Hepatocyte (in vitro differentiated cells): ENCODE measurements around the gene DACT2. TPM values are rescaled to one million over a fixed set of nuclear protein-coding genes. Genes with fewer than 3 reads are reported as not detected.

Source experiments
- DNase-seq: peaks from one replicate; pipeline ENCODE4 v3.0.0-alpha.2; 2016; ENCODE audit warnings: low spot score
- H2AFZ ChIP-seq: fragments of 200-600 bp; sonication (generic); 2 replicates; pipeline ENCODE4 v1.6.0; 2016; ENCODE audit warnings: antibody characterized with exemption, mild to moderate bottlenecking
- H3K27ac ChIP-seq: fragments of 200-600 bp; sonication (generic); 2 replicates; pipeline ENCODE4 v1.5.1; 2016; ENCODE audit warnings: mild to moderate bottlenecking
- H3K27me3 ChIP-seq: fragments of 200-600 bp; sonication (generic); 2 replicates; pipeline ENCODE4 v1.6.1; 2016
- H3K36me3 ChIP-seq: fragments of 200-600 bp; sonication (generic); replicated peaks from 2 replicates; pipeline ENCODE4 v1.5.1; 2016; ENCODE audit warnings: low read depth; ENCODE audit not compliant: insufficient read depth
- H3K4me1 ChIP-seq: fragments of 200-600 bp; sonication (generic); 2 replicates; pipeline ENCODE4 v1.5.1; 2016; ENCODE audit warnings: mild to moderate bottlenecking, moderate library complexity; ENCODE audit not compliant: insufficient read depth
- H3K4me2 ChIP-seq: fragments of 200-600 bp; sonication (generic); 2 replicates; pipeline ENCODE4 v1.6.0; 2016
- H3K4me3 ChIP-seq: fragments of 200-600 bp; sonication (generic); 2 replicates; pipeline ENCODE4 v1.5.1; 2016; ENCODE audit warnings: mild to moderate bottlenecking
- H3K79me2 ChIP-seq: fragments of 200-600 bp; sonication (generic); 2 replicates; pipeline ENCODE4 v1.6.0; 2017; ENCODE audit warnings: mild to moderate bottlenecking
- H3K9me2 ChIP-seq: fragments of 200-600 bp; sonication (generic); replicated peaks from 2 replicates; pipeline ENCODE4 v1.6.0; 2017; ENCODE audit warnings: mild to moderate bottlenecking; ENCODE audit not compliant: insufficient read depth
- H3K9me3 ChIP-seq: fragments of 200-600 bp; sonication (generic); 2 replicates; pipeline ENCODE4 v1.5.1; 2016; ENCODE audit warnings: low read depth, mild to moderate bottlenecking
- H4K20me1 ChIP-seq: fragments of 200-600 bp; sonication (generic); 2 replicates; pipeline ENCODE4 v1.6.0; 2016; ENCODE audit warnings: mild to moderate bottlenecking; ENCODE audit not compliant: insufficient read depth, poor library complexity, severe bottlenecking
- CTCF ChIP-seq: fragments of 200-600 bp; sonication (generic); IDR thresholded peaks from 2 replicates; pipeline ENCODE4 v1.5.1; 2016; ENCODE audit warnings: antibody characterized with exemption, mild to moderate bottlenecking; ENCODE audit not compliant: poor library complexity
- EZH2 ChIP-seq: fragments of 200-600 bp; sonication (generic); IDR thresholded peaks from 2 replicates; pipeline ENCODE4 v1.6.1; 2016; ENCODE audit warnings: antibody characterized with exemption, mild to moderate bottlenecking, borderline replicate concordance
- EZH2phosphoT487 ChIP-seq: fragments of 200-600 bp; sonication (generic); IDR thresholded peaks from one replicate; pipeline ENCODE4 v1.6.1; 2018; ENCODE audit warnings: antibody characterized with exemption, mild to moderate bottlenecking, low read depth, moderate library complexity; ENCODE audit not compliant: unreplicated experiment, severe bottlenecking
- WGBS: methylation state at CpG from one replicate; pipeline ENCODE4 v1.1.6; 2016; ENCODE audit warnings: low lambda C conversion rate; ENCODE audit errors: missing lambda C conversion rate; 5-methylcytosine and 5-hydroxymethylcytosine counted together
- polyA plus RNA-seq: library from polyadenylated mRNA; unstranded; fragments of >200 nt; fragmentation: Nextera tagmentation; extraction: Ambion mirVana; gene quantifications from 2 replicates; pipeline ENCODE4 v1.2.1, GENCODE V29; 2016
- total RNA-seq: library from RNA; depleted of rRNA; stranded (reverse); fragments of >200 nt; gene quantifications from 2 replicates; pipeline ENCODE4 v1.2.3, GENCODE V29; 2014

The DACT2 gene
- total and polyA plus RNA-seq, 2 experiments from 2014 or later, result 8.2 to 8.8 TPM

GRCh38 chr6:168364793-168365421 lies 45.3 kb upstream of the DACT2 start:
- Histone ChIP-seq H3K27me3 (no peaks in the 10 kb centered on the region), H4K20me1 (no peaks in the 10 kb centered on the region), H3K36me3 (no peaks in the 10 kb centered on the region), H3K4me1 (peaks cover 6% of the 10 kb centered on the region), H3K9me3 (no peaks in the 10 kb centered on the region), H3K4me2 (no peak overlapping the region), H2AFZ (no peak overlapping the region), H3K27ac (no peak overlapping the region), H3K9me2 (no peaks in the 10 kb centered on the region), H3K4me3 (no peak overlapping the region), H3K79me2 (no peaks in the 10 kb centered on the region)
- 95% methylated on average over 29 of the region's 31 CpGs for WGBS
- DNase-seq, result no peak
- TF ChIP-seq EZH2phosphoT487 (no peak), CTCF (no peak), EZH2 (no peak)

GRCh38 chr6:168363811-168364792 lies 44.5 kb upstream of the DACT2 start:
- no peaks in the 10 kb centered on the region for H3K27me3 ChIP-seq
- H3K9me2 ChIP-seq, result no peaks in the 10 kb centered on the region
- 51% methylated on average over 13 of the region's 13 CpGs for WGBS
- no peaks in the 10 kb centered on the region for H3K79me2 ChIP-seq
- no peak for TF ChIP-seq CTCF
- no peak for TF ChIP-seq EZH2phosphoT487
- TF ChIP-seq EZH2, result no peak
- H3K36me3 ChIP-seq, result no peaks in the 10 kb centered on the region
- H3K4me3 ChIP-seq, result no peak overlapping the region
- H2AFZ ChIP-seq, result no peak overlapping the region
- H3K4me1 ChIP-seq, result peaks cover 6% of the 10 kb centered on the region
- no peaks in the 10 kb centered on the region for H4K20me1 ChIP-seq
- H3K27ac ChIP-seq, result no peak overlapping the region
- DNase-seq, result no peak
- H3K4me2 ChIP-seq, result no peak overlapping the region
- no peaks in the 10 kb centered on the region for H3K9me3 ChIP-seq

- no peak for DNase-seq
- TF ChIP-seq CTCF (no peak), EZH2phosphoT487 (no peak), EZH2 (no peak)
- no peaks in the 10 kb centered on the region for H3K9me2 ChIP-seq
- WGBS, result no CpG with 5 or more reads among the region's 3 CpGs
- H3K27ac ChIP-seq, result no peak overlapping the region
- H3K27me3 ChIP-seq, result no peaks in the 10 kb centered on the region
- no peak overlapping the region for H3K4me2 ChIP-seq
- H2AFZ ChIP-seq, result no peak overlapping the region
- H3K4me1 ChIP-seq, result peaks cover 6% of the 10 kb centered on the region
- H3K4me3 ChIP-seq, result no peak overlapping the region
- H3K79me2 ChIP-seq, result no peaks in the 10 kb centered on the region
- H3K36me3 ChIP-seq, result no peaks in the 10 kb centered on the region
- H3K9me3 ChIP-seq, result no peaks in the 10 kb centered on the region
- no peaks in the 10 kb centered on the region for H4K20me1 ChIP-seq
These were observed 43.7 kb upstream of the DACT2 start for GRCh38 chr6:168363302-168363701.
